GM12878 (cell line): ENCODE measurements around the gene GSPT1. TPM values are rescaled to one million over a fixed set of nuclear protein-coding genes. Genes with fewer than 3 reads are reported as not detected.

Experiments
- ATAC-seq: fragments of 200-7000 bp; cut with Tn5 transposase; 3 replicates; pipeline ENCODE4 v1.9.1; 2020; ENCODE audit warnings: mild to moderate bottlenecking, moderate library complexity
- BruUV-seq: library from RNA; stranded (reverse); fragments of 400-500 nt; replicated peaks from 2 replicates; lab custom pipeline; 2021; lab: Mats Ljungman, UMichigan
- CTCF ChIA-PET: fragments of 300-600 bp; sonication (Branson Sonifier 250); formaldehyde crosslinking; extraction: SDS; loops from one replicate; lab custom pipeline; 2021; ENCODE audit warnings: inconsistent platforms; lab: Yijun Ruan, JAX
- POLR2A ChIA-PET: fragments of 350-600 bp; formaldehyde crosslinking; extraction: SDS; loops from one replicate; lab custom pipeline; 2021; ENCODE audit warnings: inconsistent platforms; lab: Charles Lee
- RAD21 ChIA-PET: fragments of 300-600 bp; sonication (Branson Sonifier 250); formaldehyde crosslinking; loops from one replicate; lab custom pipeline; 2023; ENCODE audit warnings: antibody characterized with exemption; ENCODE audit not compliant: unreplicated experiment; lab: Charles Lee
- SMC1A ChIA-PET: fragments of 300-600 bp; sonication (Branson Sonifier 250); formaldehyde crosslinking; loops from one replicate; lab custom pipeline; 2023; ENCODE audit not compliant: unreplicated experiment, uncharacterized antibody; lab: Charles Lee
- DNase-seq: peaks from one replicate; pipeline ENCODE4 v3.0.0-alpha.2; 2011; ENCODE audit warnings: low read depth, low spot score
- FAIRE-seq: peaks from 3 replicates; lab custom pipeline; 2011; peaks lifted over from hg19 to GRCh38; lab: Jason Lieb, UNC
- H2AFZ ChIP-seq: 2 replicates; pipeline ENCODE4 v1.6.0; 2011; ENCODE audit warnings: low read depth, low read length, control low read depth; ENCODE audit not compliant: control insufficient read depth
- H3K27ac ChIP-seq: 2 replicates; pipeline ENCODE4 v1.5.1; 2011; ENCODE audit warnings: control low read depth; ENCODE audit not compliant: control insufficient read depth, insufficient read depth
- H3K27me3 ChIP-seq, 2 experiments: replicated peaks in 1 of 2; 2 replicates each; pipeline versions ENCODE4 v1.6.0 to v1.6.1; 2011; ENCODE audit warnings: low read length in 1 of 2; ENCODE audit not compliant: control insufficient read depth in 2 of 2, insufficient read depth in 2 of 2
- H3K36me3 ChIP-seq, 2 experiments: 2 replicates each; pipeline ENCODE4 v1.5.1; 2011; ENCODE audit warnings: low read length in 1 of 2; ENCODE audit not compliant: control insufficient read depth in 2 of 2, insufficient read depth in 2 of 2
- H3K4me1 ChIP-seq: 2 replicates; pipeline ENCODE4 v1.6.1; 2011; ENCODE audit warnings: mild to moderate bottlenecking, low read length, moderate library complexity, mixed read lengths; ENCODE audit not compliant: control insufficient read depth, insufficient read depth
- H3K4me2 ChIP-seq: 2 replicates; pipeline ENCODE4 v1.6.0; 2011; ENCODE audit warnings: control low read depth; ENCODE audit not compliant: control insufficient read depth, insufficient read depth
- H3K4me3 ChIP-seq: fragments of 200-600 bp; sonication (generic); 2 replicates; pipeline ENCODE4 v1.5.1; 2016
- H3K79me2 ChIP-seq: 2 replicates; pipeline ENCODE4 v1.6.0; 2011; ENCODE audit warnings: low read length; ENCODE audit not compliant: control insufficient read depth, insufficient read depth
- H3K9ac ChIP-seq: 2 replicates; pipeline ENCODE4 v1.8.0; 2011; ENCODE audit warnings: low read length, control low read depth, mixed read lengths; ENCODE audit not compliant: control insufficient read depth, insufficient read depth
- H3K9me3 ChIP-seq: replicated peaks from 3 replicates; pipeline ENCODE4 v1.5.1; 2011; ENCODE audit warnings: mild to moderate bottlenecking, low read length; ENCODE audit not compliant: control insufficient read depth, insufficient read depth
- H4K20me1 ChIP-seq: 2 replicates; pipeline ENCODE4 v1.6.0; 2011; ENCODE audit not compliant: control insufficient read depth, insufficient read depth
- EZH2 ChIP-seq: IDR thresholded peaks from 2 replicates; pipeline ENCODE4 v1.6.1; 2012; ENCODE audit warnings: low read depth, mild to moderate bottlenecking, control low read depth, inconsistent platforms, low read length, borderline replicate concordance; ENCODE audit not compliant: control insufficient read depth
- HDAC2 ChIP-seq: fragments of 200-600 bp; sonication (generic); IDR thresholded peaks from 2 replicates; pipeline ENCODE4 v1.6.1; 2017
- IKZF2 ChIP-seq, 2 experiments: fragments of 450-650 bp; IDR thresholded peaks; 2 replicates each; pipeline ENCODE4 v1.6.1; 2017; ENCODE audit warnings: mild to moderate bottlenecking in 2 of 2, moderate library complexity in 2 of 2
- KDM1A ChIP-seq: fragments of 200-600 bp; sonication (generic); IDR thresholded peaks from 2 replicates; pipeline ENCODE4 v1.6.1; 2016; ENCODE audit warnings: borderline replicate concordance
- PAX8 ChIP-seq: fragments of 450-650 bp; IDR thresholded peaks from 2 replicates; pipeline ENCODE4 v1.6.1; 2017; ENCODE audit warnings: mild to moderate bottlenecking, moderate library complexity
- RFX5 ChIP-seq: IDR thresholded peaks from 2 replicates; pipeline ENCODE4 v1.6.1; 2011; ENCODE audit warnings: low read depth, low read length, improper control_type of control experiment
- RUNX3 ChIP-seq: IDR thresholded peaks from 2 replicates; pipeline ENCODE4 v1.6.1; 2012; ENCODE audit warnings: low read length, inconsistent platforms
- SMAD5 ChIP-seq: IDR thresholded peaks from 2 replicates; pipeline ENCODE4 v1.6.1; 2016; ENCODE audit warnings: antibody characterized with exemption, low read depth
- SMARCA5 ChIP-seq: fragments of 450-650 bp; IDR thresholded peaks from 2 replicates; pipeline ENCODE4 v1.6.1; 2017; ENCODE audit warnings: mild to moderate bottlenecking
- TARDBP ChIP-seq: IDR thresholded peaks from 2 replicates; pipeline ENCODE4 v1.6.1; 2016; ENCODE audit warnings: borderline replicate concordance
- TBL1XR1 ChIP-seq: IDR thresholded peaks from 2 replicates; pipeline ENCODE4 v1.6.1; 2012; ENCODE audit warnings: low read depth, low read length, improper control_type of control experiment
- TCF7 ChIP-seq: IDR thresholded peaks from 2 replicates; pipeline ENCODE4 v1.6.1; 2014; ENCODE audit warnings: antibody characterized with exemption, borderline replicate concordance
- ZNF24 ChIP-seq: fragments of 450-650 bp; IDR thresholded peaks from 2 replicates; pipeline ENCODE4 v1.6.1; 2017; ENCODE audit warnings: antibody characterized with exemption, mild to moderate bottlenecking
- ZNF622 ChIP-seq: fragments of 450-650 bp; IDR thresholded peaks from 2 replicates; pipeline ENCODE4 v1.6.1; 2017; ENCODE audit warnings: mild to moderate bottlenecking, inconsistent platforms
- WGBS: methylation state at CpG from one replicate; pipeline ENCODE4 v1.1.6; 2016; ENCODE audit warnings: low lambda C conversion rate; ENCODE audit not compliant: insufficient replicate concordance, insufficient coverage; ENCODE audit errors: missing lambda C conversion rate; 5-methylcytosine and 5-hydroxymethylcytosine counted together
- in situ Hi-C: fragments of 300-500 bp; cut with MboI; formaldehyde crosslinking; loops from 9 replicates; pipeline ENCODE4 v1.14.3; 2018; ENCODE audit warnings: mixed read lengths
- intact Hi-C: fragments of 100-400 bp; cut with micrococcal nuclease; formaldehyde crosslinking; loops from one replicate; pipeline ENCODE4 v1.14.2; 2022; ENCODE audit not compliant: unreplicated experiment
- polyA plus RNA-seq, 11 experiments: library from polyadenylated mRNA; depleted of rRNA in 4 of 11; unstranded in 6 of 11; stranded (reverse) in 5 of 11; fragments of >200 nt; fragmentation: Nextera tagmentation in 4 of 11; fragmentation: Illumina TruSeq in 1 of 11; extraction: Ambion mirVana in 4 of 11; extraction: Trizol in 1 of 11; gene quantifications; 1 replicate in 1 of 11; 2 replicates in 10 of 11; pipeline versions ENCODE4 v1.2.1 to v1.2.3, GENCODE V29; 2011 to 2016; ENCODE audit warnings: inconsistent platforms in 2 of 11, missing spikeins in 2 of 11, low read depth in 1 of 11
- total RNA-seq, 4 experiments: library from RNA; depleted of rRNA in 3 of 4; stranded (reverse); fragments of >200 nt in 3 of 4; fragmentation: Illumina TruSeq in 1 of 4; extraction: Trizol in 1 of 4; gene quantifications; 2 replicates each; pipeline versions ENCODE4 v1.2.1 to v1.2.3, GENCODE V29; 2013 to 2021
- TF ChIP-seq, protein P1 (sequence below): fragments of 450-650 bp; IDR thresholded peaks from 2 replicates; pipeline ENCODE4 v1.6.1; 2014; ENCODE audit warnings: mild to moderate bottlenecking

The GSPT1 gene
- total and polyA plus RNA-seq, 10 of the 15 experiments (the other 5 are each of a cell fraction or from before 2014, with no cell fraction given), result 46.7 to 181 (median 99.6) TPM

GRCh38 chr16:11892761-11893160 is 23.0 kb downstream of the GSPT1 start:
- no peak overlapping the region for H3K9ac ChIP-seq
- no peaks in the 10 kb centered on the region for H3K4me1 ChIP-seq
- peaks cover 7 to 23% of the 10 kb centered on the region in 2 experiments; a peak in 3 of 4 replicates for H3K36me3 ChIP-seq
- WGBS, result 67% methylated on average over 3 of the region's 4 CpGs
- ChIA-PET POLR2A (interaction anchor here (0.6 kb wide), 2 partner anchors 14 to 140 kb away, joined by 3 read pairs; no protein-coding TSS in a partner anchor), SMC1A (no interaction called here), RAD21 (no interaction called here), CTCF (no interaction called here)
- H3K27ac ChIP-seq, result no peak overlapping the region
- no peak for FAIRE-seq
- no peaks in the 10 kb centered on the region for H3K27me3 ChIP-seq
- no peaks in the 10 kb centered on the region for H3K9me3 ChIP-seq
- BruUV-seq, result no TSS peak
- TF ChIP-seq RFX5 (no peak), HDAC2 (no peak), KDM1A (no peak), IKZF2 (IDR thresholded peaks at IDR 0.05) (no peak), EZH2 (no peak), SMARCA5 (no peak), ZNF24 (no peak), SMAD5 (no peak), PAX8 (no peak), TCF7 (no peak), ZNF622 (no peak), TARDBP (no peak), RUNX3 (no peak), TBL1XR1 (no peak)
- TF ChIP-seq, protein P1, sequence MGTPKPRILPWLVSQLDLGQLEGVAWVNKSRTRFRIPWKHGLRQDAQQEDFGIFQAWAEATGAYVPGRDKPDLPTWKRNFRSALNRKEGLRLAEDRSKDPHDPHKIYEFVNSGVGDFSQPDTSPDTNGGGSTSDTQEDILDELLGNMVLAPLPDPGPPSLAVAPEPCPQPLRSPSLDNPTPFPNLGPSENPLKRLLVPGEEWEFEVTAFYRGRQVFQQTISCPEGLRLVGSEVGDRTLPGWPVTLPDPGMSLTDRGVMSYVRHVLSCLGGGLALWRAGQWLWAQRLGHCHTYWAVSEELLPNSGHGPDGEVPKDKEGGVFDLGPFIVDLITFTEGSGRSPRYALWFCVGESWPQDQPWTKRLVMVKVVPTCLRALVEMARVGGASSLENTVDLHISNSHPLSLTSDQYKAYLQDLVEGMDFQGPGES, result no peak
- no peak for DNase-seq
- no peak overlapping the region for H2AFZ ChIP-seq
- ATAC-seq, result no peak
- no peaks in the 10 kb centered on the region for H4K20me1 ChIP-seq
- in situ Hi-C loops, result no loop called here
- H3K79me2 ChIP-seq, result no peaks in the 10 kb centered on the region; the same call in none of the 2 replicates
- H3K4me2 ChIP-seq, result no peak overlapping the region
- intact Hi-C loops, result no loop called here
- H3K4me3 ChIP-seq, result no peak overlapping the region
